Measurements from ENCODE around the gene SRRT. TPM values are rescaled to one million over a fixed set of nuclear protein-coding genes. Genes with fewer than 3 reads are reported as not detected.

SRRT gene
- total and polyA plus RNA-seq, 10 of the 15 experiments (the other 5 are each of a cell fraction or from before 2014, with no cell fraction given), result 11.1 to 254 (median 111) TPM

- TF ChIP-seq, protein P1, sequence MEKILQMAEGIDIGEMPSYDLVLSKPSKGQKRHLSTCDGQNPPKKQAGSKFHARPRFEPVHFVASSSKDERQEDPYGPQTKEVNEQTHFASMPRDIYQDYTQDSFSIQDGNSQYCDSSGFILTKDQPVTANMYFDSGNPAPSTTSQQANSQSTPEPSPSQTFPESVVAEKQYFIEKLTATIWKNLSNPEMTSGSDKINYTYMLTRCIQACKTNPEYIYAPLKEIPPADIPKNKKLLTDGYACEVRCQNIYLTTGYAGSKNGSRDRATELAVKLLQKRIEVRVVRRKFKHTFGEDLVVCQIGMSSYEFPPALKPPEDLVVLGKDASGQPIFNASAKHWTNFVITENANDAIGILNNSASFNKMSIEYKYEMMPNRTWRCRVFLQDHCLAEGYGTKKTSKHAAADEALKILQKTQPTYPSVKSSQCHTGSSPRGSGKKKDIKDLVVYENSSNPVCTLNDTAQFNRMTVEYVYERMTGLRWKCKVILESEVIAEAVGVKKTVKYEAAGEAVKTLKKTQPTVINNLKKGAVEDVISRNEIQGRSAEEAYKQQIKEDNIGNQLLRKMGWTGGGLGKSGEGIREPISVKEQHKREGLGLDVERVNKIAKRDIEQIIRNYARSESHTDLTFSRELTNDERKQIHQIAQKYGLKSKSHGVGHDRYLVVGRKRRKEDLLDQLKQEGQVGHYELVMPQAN (conservative IDR thresholded peaks at IDR 0.05), result no peak
- no peak for TF ChIP-seq POLR2AphosphoS2 (IDR thresholded peaks at IDR 0.05; ENCODE audit: low read depth, low read length)
Measured at GRCh38 chr7:100860702-100861615, 13.9 kb upstream of the SRRT start (continued).

- ATAC-seq, result no peak
- H2AFZ ChIP-seq (ENCODE audit: control insufficient read depth, low read depth, low read length), result no peak overlapping the region
- no TSS peak for BruUV-seq (replicated peaks)
- no peak overlapping the region for H3K9ac ChIP-seq (ENCODE audit: control insufficient read depth, insufficient read depth, low read length)
- no peaks in the 10 kb centered on the region for H3K27me3 ChIP-seq (replicated peaks in 1 of 2; ENCODE audit: control insufficient read depth in 2 of 2, insufficient read depth in 2 of 2, low read length in 1 of 2)
- ChIA-PET RAD21 (ENCODE audit: unreplicated experiment) (interaction anchor here (0.9 kb wide), 1 partner anchor 9 kb away, joined by 3 read pairs; the partner anchor contains the start of gene SLC12A9), SMC1A (ENCODE audit: uncharacterized antibody, unreplicated experiment) (no interaction called here), POLR2A (interaction anchor here (0.5 to 1.3 kb wide), 4 partner anchors 13 to 342 kb away, joined by 3 to 7 read pairs (median 4); partner anchors contain the start of gene SRRT), CTCF (interaction anchor here (0.7 kb wide), 1 partner anchor 9 kb away, joined by 4 read pairs; the partner anchor contains the start of gene SLC12A9)
- H3K27ac ChIP-seq (ENCODE audit: control insufficient read depth, insufficient read depth), result no peak overlapping the region
- 88% methylated on average over 10 of the region's 14 CpGs for WGBS (ENCODE audit: insufficient coverage, insufficient replicate concordance, low lambda C conversion rate, missing lambda C conversion rate)
- H3K9me3 ChIP-seq (replicated peaks; ENCODE audit: control insufficient read depth, insufficient read depth, low read length), result no peaks in the 10 kb centered on the region
- intact Hi-C loops (cut with micrococcal nuclease; ENCODE audit: unreplicated experiment), result no loop called here
- in situ Hi-C loops (cut with MboI), result no loop called here
- H3K4me1 ChIP-seq (ENCODE audit: control insufficient read depth, insufficient read depth, low read length), result peaks cover 1% of the 10 kb centered on the region
- H4K20me1 ChIP-seq (ENCODE audit: control insufficient read depth, insufficient read depth), result no peaks in the 10 kb centered on the region
- no peak for DNase-seq (ENCODE audit: low read depth, low spot score)
- FAIRE-seq, result no peak
- no peak overlapping the region for H3K4me2 ChIP-seq (ENCODE audit: control insufficient read depth, insufficient read depth)
- H3K4me3 ChIP-seq, result no peak overlapping the region
- H3K36me3 ChIP-seq (ENCODE audit: control insufficient read depth in 2 of 2, insufficient read depth in 2 of 2, low read length in 1 of 2), result peaks cover 4 to 8% of the 10 kb centered on the region in 2 experiments; a peak in 3 of 4 replicates
- peaks cover 1% of the 10 kb centered on the region; the same call in 1 of the 2 replicates for H3K79me2 ChIP-seq (ENCODE audit: control insufficient read depth, insufficient read depth, low read length)
- TF ChIP-seq CEBPB (IDR thresholded peaks at IDR 0.05; ENCODE audit: borderline replicate concordance in 1 of 2, low read depth in 2 of 2, low read length in 2 of 2), result no peak
- no peak for TF ChIP-seq LARP7 (IDR thresholded peaks at IDR 0.05)
- no peak for TF ChIP-seq TBL1XR1 (IDR thresholded peaks at IDR 0.05; ENCODE audit: low read depth, low read length)
- TF ChIP-seq, protein P2, sequence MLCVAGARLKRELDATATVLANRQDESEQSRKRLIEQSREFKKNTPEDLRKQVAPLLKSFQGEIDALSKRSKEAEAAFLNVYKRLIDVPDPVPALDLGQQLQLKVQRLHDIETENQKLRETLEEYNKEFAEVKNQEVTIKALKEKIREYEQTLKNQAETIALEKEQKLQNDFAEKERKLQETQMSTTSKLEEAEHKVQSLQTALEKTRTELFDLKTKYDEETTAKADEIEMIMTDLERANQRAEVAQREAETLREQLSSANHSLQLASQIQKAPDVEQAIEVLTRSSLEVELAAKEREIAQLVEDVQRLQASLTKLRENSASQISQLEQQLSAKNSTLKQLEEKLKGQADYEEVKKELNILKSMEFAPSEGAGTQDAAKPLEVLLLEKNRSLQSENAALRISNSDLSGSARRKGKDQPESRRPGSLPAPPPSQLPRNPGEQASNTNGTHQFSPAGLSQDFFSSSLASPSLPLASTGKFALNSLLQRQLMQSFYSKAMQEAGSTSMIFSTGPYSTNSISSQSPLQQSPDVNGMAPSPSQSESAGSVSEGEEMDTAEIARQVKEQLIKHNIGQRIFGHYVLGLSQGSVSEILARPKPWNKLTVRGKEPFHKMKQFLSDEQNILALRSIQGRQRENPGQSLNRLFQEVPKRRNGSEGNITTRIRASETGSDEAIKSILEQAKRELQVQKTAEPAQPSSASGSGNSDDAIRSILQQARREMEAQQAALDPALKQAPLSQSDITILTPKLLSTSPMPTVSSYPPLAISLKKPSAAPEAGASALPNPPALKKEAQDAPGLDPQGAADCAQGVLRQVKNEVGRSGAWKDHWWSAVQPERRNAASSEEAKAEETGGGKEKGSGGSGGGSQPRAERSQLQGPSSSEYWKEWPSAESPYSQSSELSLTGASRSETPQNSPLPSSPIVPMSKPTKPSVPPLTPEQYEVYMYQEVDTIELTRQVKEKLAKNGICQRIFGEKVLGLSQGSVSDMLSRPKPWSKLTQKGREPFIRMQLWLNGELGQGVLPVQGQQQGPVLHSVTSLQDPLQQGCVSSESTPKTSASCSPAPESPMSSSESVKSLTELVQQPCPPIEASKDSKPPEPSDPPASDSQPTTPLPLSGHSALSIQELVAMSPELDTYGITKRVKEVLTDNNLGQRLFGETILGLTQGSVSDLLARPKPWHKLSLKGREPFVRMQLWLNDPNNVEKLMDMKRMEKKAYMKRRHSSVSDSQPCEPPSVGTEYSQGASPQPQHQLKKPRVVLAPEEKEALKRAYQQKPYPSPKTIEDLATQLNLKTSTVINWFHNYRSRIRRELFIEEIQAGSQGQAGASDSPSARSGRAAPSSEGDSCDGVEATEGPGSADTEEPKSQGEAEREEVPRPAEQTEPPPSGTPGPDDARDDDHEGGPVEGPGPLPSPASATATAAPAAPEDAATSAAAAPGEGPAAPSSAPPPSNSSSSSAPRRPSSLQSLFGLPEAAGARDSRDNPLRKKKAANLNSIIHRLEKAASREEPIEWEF (IDR thresholded peaks at IDR 0.05; ENCODE audit: insufficient replicate concordance, low read depth, low read length), result no peak
- TF ChIP-seq HDAC6 (IDR thresholded peaks at IDR 0.05; ENCODE audit: unreplicated experiment), result no peak
- no peak for TF ChIP-seq MEF2B (IDR thresholded peaks at IDR 0.05; ENCODE audit: partially characterized antibody, poor library complexity, severe bottlenecking)
- no peak for TF ChIP-seq HDAC2 (IDR thresholded peaks at IDR 0.05)
- no peak for TF ChIP-seq SREBF1 (IDR thresholded peaks at IDR 0.05; ENCODE audit: low read length)
- TF ChIP-seq, protein P3, sequence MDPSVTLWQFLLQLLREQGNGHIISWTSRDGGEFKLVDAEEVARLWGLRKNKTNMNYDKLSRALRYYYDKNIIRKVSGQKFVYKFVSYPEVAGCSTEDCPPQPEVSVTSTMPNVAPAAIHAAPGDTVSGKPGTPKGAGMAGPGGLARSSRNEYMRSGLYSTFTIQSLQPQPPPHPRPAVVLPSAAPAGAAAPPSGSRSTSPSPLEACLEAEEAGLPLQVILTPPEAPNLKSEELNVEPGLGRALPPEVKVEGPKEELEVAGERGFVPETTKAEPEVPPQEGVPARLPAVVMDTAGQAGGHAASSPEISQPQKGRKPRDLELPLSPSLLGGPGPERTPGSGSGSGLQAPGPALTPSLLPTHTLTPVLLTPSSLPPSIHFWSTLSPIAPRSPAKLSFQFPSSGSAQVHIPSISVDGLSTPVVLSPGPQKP (IDR thresholded peaks at IDR 0.05; ENCODE audit: low read depth, low read length), result no peak
- TF ChIP-seq SMAD1 (IDR thresholded peaks at IDR 0.05; ENCODE audit: low read depth, partially characterized antibody), result no peak
- TF ChIP-seq FOXK2 (IDR thresholded peaks at IDR 0.05), result no peak
Measured at GRCh38 chr7:100861616-100861985, 13.3 kb upstream of the SRRT start.
